KOPT-K1 (cell line): ENCODE measurements around the gene KATNB1.

ENCODE experiments used
- H3K27ac ChIP-seq: fragments of 200-600 bp; sonication (generic); 2 replicates; pipeline ENCODE4 v1.5.1; 2016; ENCODE audit warnings: antibody characterized with exemption, mild to moderate bottlenecking, low read depth, low read length; ENCODE audit not compliant: poor library complexity, severe bottlenecking
- H3K36me3 ChIP-seq: fragments of 200-600 bp; sonication (generic); 2 replicates; pipeline ENCODE4 v1.5.1; 2017; ENCODE audit warnings: antibody characterized with exemption, mild to moderate bottlenecking, low read length, moderate library complexity; ENCODE audit not compliant: insufficient read depth
- H3K9me3 ChIP-seq: fragments of 200-600 bp; sonication (generic); 2 replicates; pipeline ENCODE4 v1.5.1; 2017; ENCODE audit warnings: antibody characterized with exemption, low read length, mild to moderate bottlenecking; ENCODE audit not compliant: insufficient read depth, poor library complexity, severe bottlenecking

KATNB1 gene, protein sequence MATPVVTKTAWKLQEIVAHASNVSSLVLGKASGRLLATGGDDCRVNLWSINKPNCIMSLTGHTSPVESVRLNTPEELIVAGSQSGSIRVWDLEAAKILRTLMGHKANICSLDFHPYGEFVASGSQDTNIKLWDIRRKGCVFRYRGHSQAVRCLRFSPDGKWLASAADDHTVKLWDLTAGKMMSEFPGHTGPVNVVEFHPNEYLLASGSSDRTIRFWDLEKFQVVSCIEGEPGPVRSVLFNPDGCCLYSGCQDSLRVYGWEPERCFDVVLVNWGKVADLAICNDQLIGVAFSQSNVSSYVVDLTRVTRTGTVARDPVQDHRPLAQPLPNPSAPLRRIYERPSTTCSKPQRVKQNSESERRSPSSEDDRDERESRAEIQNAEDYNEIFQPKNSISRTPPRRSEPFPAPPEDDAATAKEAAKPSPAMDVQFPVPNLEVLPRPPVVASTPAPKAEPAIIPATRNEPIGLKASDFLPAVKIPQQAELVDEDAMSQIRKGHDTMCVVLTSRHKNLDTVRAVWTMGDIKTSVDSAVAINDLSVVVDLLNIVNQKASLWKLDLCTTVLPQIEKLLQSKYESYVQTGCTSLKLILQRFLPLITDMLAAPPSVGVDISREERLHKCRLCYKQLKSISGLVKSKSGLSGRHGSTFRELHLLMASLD

DNA sequence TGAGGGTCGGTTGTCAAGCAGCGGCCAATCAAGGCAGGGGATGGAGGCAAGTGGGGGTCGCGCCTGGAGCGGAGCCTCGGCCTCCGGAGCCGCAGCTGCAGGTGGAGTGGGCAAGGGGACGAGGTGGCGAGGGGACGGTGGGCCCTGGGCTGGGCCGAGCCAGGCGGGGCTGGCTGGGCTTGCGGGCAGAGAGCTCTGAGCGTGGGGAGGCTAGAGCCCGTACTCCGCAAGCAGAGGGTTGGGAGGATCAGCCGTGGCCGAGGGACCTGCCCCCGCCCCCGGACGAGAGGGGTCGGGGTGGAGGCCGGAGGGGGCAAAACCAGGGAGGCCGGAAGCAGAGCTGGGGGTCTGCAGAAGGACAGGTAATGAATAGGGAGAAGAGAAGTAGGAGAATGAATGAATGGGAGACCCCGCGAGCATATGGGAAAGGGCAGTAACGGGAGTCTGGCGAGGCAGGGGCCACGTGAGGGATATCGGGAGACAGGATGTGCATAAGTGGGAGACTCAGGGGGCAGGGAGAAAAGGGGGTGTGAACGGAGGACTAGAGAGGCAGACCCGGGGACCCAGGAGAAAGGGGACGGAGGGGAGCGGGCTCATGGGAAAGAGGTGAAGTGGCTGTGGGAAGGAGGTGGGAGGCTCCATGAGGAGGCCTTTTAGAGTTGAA lies at the start of gene KATNB1:
Gene KATNB1, plus strand, starts transcription at position 16 of the 664 bp plus-strand sequence. CDS start 1,474 bp downstream, outside the sequence.
- Histone ChIP-seq H3K36me3 (peaks cover 28% of the 10 kb centered on the region; the same call in 1 of the 2 replicates), H3K9me3 (peaks cover 12% of the 10 kb centered on the region), H3K27ac (peak within 1 kb of the TSS; percentile 82)

DNA sequence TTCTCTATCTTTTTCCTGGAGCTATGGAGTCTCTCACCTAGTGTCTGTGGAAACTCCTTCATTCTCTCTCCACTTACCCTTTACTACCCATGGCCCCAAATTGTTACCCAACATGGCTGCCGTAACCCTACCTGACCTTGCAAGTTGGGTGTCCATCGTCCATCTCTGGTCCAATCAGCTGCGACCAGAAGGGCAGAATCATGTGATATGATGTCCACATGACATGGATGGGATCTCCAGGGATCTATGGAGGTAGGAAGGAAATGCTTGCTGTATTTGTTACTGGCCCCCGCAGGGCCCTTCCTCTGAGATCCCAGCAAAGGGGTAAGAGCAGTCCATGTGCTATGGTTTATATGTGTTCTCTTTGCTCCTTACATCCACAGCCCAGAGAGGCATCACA lies 49.0 kb upstream of the KATNB1 start:
- peak overlapping the region; percentile 100 for H3K27ac ChIP-seq
- H3K36me3 ChIP-seq = no peaks in the 10 kb centered on the region
- no peaks in the 10 kb centered on the region for H3K9me3 ChIP-seq

DNA sequence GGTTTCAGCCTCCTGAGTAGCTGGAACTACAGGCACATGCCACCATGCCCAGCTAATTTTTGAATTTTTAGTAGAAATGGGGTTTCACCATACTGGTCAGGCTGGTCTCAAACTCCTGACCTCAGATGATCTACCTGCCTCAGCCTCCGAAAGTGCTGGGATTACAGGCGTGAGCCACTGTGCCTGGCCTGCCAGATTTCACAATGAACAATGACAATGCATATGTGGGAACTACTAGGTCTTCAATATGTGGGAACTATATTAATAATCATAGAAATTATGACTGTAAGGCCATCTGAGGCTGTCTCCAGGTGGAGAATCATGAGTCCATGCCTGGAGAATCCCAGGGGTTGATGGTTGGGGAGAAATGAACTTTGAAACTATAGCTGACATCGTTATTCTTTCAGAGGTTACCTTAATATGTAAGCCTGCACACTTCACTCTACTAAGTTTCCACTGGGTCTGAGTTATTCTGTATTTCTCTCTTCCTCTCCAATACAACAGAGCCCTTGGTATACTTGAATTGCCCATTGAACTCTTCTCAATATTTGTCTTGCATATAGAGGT lies 48.1 kb upstream of the KATNB1 start:
- H3K36me3 ChIP-seq = no peaks in the 10 kb centered on the region
- H3K9me3 ChIP-seq = no peaks in the 10 kb centered on the region
- peak overlapping the region; percentile 100 for H3K27ac ChIP-seq

DNA sequence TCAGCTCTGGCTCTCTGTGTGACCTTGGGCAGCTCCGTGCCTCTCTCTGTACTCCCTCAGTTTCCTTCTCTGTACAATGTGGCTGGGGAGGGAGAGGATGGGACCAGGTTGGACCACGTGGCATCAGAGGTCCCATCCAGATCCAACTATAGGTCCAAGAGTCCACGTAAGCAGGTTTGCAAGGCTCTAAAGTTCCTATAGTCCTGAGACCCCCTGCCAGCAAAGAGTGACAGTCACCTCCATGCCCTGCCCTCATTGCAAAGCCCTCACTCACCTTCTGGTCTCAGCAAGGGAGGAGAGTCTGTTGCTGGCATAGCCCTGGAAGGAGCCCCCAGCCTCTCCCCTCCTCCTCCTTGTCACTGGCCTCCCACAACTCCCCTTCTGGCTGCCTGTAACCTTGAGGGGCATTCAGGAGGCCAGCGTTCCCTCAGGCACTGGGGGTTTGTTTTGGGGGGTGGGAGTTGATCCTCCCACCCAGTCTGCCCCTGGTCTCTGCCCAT lies 47.0 kb upstream of the KATNB1 start:
- Histone ChIP-seq H3K9me3 (no peaks in the 10 kb centered on the region), H3K36me3 (no peaks in the 10 kb centered on the region), H3K27ac (peak overlapping the region; percentile 100)

DNA sequence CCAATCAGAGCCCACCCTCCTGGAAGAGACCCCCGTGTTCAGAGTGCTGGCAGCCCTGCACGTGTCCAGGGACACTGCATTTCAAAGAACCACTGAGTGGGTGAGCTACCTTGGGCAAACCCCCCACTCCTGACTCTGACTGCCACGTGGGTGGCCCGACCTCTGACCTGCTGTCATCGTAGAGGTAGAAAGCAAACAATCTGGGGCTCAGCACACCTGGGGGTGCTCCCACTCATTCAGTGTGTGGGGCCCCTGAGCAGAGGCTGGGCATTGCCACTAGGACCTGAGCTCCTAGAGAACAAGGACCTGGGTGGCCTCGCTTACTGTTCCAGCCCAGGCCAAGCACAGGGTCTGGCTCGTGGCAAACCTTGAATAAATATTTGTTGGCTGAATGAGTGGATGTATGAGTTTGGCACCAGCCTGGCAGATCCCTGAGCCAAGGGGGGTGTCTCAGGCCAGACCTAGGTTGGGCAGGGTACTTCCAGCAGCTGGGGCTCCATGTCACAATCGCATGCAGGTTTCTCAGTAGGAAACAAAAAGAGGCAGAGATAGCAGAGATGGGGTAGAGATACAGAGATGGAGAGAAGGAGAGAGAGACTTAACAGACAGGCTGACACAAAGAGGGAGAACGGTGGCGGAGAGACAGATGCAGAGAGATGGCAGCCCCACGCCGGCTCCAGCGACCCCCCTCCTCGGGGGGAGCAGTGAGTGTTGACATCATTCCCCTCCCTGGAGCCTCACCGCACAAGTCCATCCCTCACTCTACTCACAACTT lies 46.4 kb upstream of the KATNB1 start:
- H3K36me3 ChIP-seq = no peaks in the 10 kb centered on the region
- H3K9me3 ChIP-seq = no peaks in the 10 kb centered on the region
- H3K27ac ChIP-seq = peak overlapping the region; percentile 100

DNA sequence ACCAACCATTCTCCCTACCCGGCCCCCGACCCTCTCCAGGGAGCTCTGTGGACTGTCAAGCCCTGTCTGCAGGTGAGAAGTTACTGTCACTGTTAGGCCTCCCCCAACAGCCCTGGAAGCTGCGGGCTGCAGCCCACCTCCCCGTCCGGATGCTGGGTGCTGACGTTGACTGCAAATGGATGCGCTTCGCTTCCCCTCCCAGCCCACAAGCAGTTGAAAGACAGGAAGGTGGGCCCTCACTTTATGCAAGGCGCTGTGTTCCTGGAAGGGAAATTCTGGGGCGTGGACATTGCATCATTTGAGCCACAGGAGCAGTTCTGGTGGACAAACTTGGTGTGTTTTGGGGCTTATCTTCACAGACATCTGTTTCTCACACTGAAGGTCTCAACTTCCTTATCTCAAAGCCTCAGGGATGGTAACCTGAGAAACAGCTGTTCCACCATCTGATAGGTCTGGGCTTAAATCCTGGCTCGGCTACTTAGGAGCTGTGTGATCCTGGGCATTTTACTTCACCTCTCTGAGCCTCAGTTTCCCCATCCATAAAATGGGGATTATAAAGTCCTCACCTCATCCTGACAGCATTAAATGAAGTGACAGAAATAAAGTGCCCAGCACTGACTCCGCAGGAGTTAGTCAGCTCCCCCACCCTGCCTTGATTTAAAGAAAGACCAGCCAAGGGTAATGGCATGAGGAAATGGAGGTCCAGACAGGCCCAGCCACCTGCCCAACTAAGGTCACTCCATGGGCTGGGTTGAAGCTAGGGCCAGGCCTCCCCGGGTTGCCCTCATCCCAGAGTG lies 45.6 kb upstream of the KATNB1 start:
- peak overlapping the region; percentile 100 for H3K27ac ChIP-seq
- H3K9me3 ChIP-seq = no peaks in the 10 kb centered on the region
- H3K36me3 ChIP-seq = no peaks in the 10 kb centered on the region

DNA sequence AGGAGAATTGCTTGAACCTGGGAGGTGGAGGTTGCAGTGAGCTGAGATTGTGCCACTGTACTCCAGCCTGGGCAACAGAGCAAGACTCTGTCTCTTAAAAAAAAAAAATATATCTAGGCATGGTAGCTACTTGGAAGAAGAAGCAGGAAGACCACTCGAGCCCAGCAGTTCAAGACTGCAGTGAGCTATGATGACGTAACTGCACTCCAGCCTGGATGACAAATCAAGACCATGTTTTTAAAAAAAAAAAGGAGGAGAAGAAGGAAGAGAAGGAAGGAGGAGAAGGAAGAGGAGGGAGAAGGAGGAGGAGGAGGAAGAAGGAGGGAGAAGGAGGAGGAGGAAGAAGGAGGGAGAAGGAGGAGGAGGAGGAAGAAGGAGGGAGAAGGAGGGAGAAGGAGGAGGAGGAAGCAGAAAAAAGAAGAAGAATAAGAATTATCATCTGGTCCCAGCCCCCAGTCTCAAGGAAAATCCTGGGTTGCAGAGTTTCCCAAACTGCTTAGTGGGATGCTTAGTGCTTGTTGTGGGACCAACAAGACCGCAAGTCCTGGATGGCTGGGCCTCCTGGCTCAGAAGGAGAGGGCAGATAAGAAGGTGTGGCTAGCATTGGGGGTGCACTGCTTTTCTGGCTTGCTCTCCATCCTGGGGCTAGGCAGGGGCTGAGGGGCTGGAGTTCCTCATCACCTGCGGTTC lies 44.6 kb upstream of the KATNB1 start:
- Histone ChIP-seq H3K27ac (peak overlapping the region; percentile 100), H3K9me3 (no peaks in the 10 kb centered on the region), H3K36me3 (no peaks in the 10 kb centered on the region)

DNA sequence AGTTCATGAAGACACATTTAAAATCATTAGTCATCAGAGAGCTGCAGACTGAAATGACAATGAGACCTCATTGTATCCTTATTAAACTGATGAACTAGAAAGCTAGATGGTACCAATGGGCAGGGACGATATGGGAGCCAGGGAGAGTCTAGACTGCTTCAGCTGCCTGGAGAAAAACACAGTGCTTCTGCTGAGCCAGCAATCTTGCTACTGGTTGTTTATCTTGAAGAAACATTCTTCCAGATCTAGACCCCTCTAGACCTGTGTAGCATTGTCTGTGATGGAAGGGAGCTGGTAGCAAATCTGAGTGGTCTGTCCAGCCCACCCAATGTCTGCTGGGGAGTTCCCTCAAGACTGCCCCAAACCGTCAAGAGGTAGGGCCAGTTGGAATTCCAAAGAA lies 42.9 kb upstream of the KATNB1 start:
- Histone ChIP-seq H3K9me3 (no peaks in the 10 kb centered on the region), H3K36me3 (no peaks in the 10 kb centered on the region), H3K27ac (no peak overlapping the region)

DNA sequence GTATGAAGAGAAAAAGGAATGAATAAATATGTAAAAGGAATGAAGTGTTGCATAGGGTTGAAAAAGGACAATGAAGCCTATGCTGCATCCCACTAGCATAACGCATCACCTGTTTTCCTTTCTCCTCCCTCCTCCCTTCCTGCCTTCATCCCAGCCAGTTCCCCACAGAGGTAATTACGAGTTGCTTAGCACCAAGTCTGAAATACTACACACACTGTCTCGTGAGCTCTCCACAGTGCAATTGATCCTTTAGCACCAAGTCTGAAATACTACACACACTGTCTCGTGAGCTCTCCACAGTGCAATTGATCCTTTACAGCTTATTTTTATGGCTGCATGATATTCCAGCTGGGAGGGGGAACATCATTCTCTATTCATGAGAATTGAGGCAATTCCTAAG lies 42.0 kb upstream of the KATNB1 start:
- H3K36me3 ChIP-seq = no peaks in the 10 kb centered on the region
- H3K9me3 ChIP-seq = no peaks in the 10 kb centered on the region
- H3K27ac ChIP-seq = no peak overlapping the region

DNA sequence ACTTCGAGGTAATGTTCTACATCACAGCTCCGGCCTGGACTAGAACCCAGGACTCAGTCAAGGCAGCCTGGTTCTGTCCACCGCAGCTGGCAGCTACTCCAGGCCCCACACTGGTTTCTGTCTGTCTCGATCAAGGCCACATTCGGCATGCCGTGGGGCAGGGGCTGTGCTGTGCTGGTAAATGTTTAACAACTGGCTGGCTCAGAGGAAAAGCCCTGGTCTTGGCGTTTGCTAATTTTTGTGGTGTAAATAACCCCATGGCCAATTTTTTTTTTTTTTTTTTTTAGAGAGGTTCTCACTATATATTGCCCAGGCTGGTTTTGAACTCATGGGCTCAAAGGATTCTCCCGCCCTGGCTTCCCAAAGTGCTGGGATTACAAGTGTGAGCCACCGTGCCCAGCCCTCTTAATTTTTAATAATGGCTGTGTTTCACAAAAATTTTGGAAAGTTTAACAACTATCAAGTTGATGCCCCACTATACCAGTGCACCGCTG lies 41.3 kb upstream of the KATNB1 start:
- H3K36me3 ChIP-seq = no peaks in the 10 kb centered on the region
- H3K27ac ChIP-seq = no peak overlapping the region
- H3K9me3 ChIP-seq = no peaks in the 10 kb centered on the region

DNA sequence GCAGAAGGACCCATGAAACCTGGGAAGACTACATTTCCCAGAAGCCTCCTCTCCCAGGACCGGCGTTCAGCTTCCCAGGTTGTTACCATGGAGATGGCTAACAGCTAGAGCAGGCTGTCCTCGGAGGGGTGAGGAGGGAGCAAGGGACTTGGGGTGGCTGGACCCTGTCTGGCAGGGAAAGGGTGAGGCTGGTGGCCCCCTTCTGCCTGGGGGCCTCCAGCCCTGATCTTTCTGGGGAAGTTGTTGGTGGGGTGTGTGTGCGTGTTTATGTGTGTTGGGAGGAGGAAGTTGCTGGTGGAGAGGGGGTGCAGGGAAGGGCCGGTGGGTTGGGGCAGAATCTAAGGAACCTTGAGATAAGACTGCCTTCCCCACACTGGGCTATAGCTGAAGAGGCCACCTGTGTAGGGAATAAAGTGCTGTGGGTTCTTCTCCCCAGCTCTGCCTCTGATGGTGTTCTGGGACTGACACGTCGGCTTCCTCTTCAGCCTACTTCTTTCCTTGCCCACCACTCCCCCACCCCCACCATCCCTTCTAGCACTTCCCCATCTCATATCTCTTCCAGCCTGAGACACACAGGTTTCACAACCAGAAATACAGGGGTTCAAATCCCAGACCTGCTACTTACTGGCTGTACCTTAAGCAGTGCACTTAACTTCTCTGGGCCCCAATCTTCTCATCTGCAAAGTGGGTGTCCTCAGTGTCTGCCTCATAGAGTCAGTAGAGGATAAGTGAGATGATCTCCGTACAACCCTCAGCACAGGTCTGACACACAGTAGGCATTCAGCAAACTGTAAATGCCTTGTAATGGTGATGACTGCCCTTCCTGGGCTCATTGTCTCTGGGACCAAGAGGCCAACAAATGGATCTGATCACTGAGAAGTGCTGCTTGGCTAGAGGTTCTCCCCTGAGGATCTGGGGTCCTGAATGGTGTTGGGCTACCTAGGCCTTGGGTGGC lies 40.6 kb upstream of the KATNB1 start, which contains the start of gene DRC7:
Gene DRC7, plus strand, starts transcription at position 82 of the 955 bp plus-strand sequence. CDS start 3,144 bp downstream, outside the sequence.
- no peaks in the 10 kb centered on the region for H3K9me3 ChIP-seq
- peak within 1 kb of the TSS; percentile 52 for H3K27ac ChIP-seq
- no peaks in the 10 kb centered on the region for H3K36me3 ChIP-seq

DNA sequence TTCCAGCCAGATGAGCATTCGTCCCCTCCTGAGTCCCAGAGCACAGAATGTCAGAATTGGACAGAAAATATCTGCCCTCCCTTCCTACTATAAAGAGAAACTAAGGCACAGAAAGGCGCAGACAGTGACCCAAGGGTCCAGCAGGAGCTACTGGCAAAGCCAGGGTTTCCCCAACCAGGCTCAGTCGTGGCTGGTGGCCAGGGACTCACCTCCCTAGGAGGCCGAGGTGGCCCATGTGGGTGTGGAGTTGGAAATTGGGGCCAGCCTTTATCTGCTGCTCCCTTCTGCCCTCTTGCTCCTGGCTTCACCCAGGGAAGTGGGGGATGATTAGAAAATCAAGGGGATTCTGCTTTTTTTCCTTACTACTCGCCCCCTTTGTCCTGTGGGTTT lies 39.9 kb upstream of the KATNB1 start:
- Histone ChIP-seq H3K27ac (peak overlapping the region; percentile 52), H3K36me3 (no peaks in the 10 kb centered on the region), H3K9me3 (no peaks in the 10 kb centered on the region)
